GM08714 (cell line): ENCODE measurements around the gene MDH1B.
"Not testable (repeated sequence)": the region's sequence is repeated elsewhere in the genome, so short reads cannot be mapped to it uniquely, and the experiment has no call there.

ENCODE experiments used
- H3K4me3 ChIP-seq: fragments of 200-500 bp; sonication (Bioruptor generic); 2 replicates; pipeline ENCODE4 v1.5.1; 2014; ENCODE audit warnings: mild to moderate bottlenecking, low read length, inconsistent platforms
- ZNF274 ChIP-seq: IDR thresholded peaks from 2 replicates; pipeline ENCODE4 v1.6.1; 2012; ENCODE audit warnings: mild to moderate bottlenecking, low read depth, low read length

The MDH1B gene

GRCh38 chr2:206728277-206729199 is 36.6 kb downstream of the MDH1B start:
- no peak for TF ChIP-seq ZNF274
- H3K4me3 ChIP-seq = no peak overlapping the region

GRCh38 chr2:206727287-206727686 is 37.8 kb downstream of the MDH1B start:
- TF ChIP-seq ZNF274 = no peak
- no peak overlapping the region for H3K4me3 ChIP-seq

GRCh38 chr2:206723288-206723687 is 41.8 kb downstream of the MDH1B start:
- no peak for TF ChIP-seq ZNF274
- no peak overlapping the region for H3K4me3 ChIP-seq

DNA sequence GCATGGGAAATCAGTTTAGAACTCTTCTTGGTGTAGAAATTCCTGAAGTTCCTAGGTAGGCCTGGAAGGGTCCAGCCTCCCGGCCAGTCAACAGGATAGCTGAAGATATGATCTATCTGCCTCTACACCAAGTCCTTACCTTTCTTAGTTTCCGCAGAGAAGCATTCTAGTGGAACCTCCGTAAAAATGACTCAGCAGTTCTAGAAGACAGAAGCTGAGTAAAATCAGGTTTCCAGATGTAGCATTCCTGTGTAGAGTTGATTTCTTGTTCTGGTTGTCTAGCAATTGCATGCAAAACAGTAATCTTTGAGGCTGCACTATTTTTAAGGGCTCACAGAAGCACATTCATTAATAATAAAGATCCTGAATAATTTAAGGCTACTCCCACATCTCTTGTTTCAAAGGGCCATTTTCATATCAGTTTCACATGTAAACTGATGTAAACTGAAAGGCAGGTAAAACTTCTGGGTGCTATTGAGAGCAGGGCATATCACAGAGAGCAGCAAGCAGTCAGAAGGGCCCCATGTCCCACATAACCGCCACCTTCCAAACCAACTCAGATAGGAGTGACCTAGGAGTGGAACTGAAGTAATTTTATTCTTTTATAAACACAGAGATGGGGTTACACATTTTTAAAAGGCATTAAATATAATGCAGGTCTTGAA is 43.7 kb downstream of the MDH1B start:
- no peak overlapping the region for H3K4me3 ChIP-seq
- no peak for TF ChIP-seq ZNF274

GRCh38 chr2:206718296-206718695 is 46.8 kb downstream of the MDH1B start, which contains the start of gene DYTN:
DYTN (minus strand) TSS chr2:206718396; CDS start chr2:206718279, 117 bp downstream.
- no peak within 1 kb of the TSS for H3K4me3 ChIP-seq
- TF ChIP-seq ZNF274 = no peak

DNA sequence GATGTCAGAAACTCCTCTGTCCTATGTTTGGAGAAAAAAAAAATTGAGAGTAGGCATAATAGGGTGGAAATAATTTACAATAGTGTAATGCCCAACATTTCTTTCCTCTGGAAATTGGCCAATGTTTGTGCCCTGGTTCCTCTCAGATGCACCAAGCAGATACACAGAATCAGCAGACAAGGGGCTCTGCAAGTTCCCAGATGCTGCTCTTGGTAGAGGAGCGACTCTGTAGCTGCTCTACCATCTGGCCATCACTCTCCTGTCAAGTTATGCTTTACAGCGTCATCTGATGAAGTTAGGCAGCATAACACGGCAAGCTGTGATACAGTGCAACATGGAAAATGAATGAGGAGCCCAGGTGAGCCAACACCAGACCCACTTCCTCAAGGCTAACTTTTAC is 48.5 kb downstream of the MDH1B start:
- TF ChIP-seq ZNF274 = no peak
- no peak overlapping the region for H3K4me3 ChIP-seq

DNA sequence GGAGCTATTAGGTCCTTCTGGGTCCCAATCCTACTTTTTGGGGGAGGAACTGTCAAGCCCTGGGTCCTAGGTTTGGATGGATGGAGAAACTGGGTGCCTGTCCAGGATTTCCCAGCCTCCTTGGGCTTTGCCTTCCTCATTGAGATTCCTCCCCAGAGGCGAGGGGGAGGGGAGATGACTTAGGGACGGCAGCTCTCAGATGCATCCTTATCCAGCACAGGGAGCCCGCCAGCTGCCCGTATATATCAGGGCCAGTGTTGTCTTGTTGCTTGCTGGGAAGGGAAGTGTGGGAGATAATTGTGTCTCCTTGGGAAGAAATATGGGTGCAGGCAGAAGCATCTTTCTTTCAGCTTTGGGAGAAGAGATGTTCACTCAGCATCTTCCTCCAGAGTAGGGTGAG is 49.9 kb downstream of the MDH1B start:
- H3K4me3 ChIP-seq = not testable (repeated sequence)

DNA sequence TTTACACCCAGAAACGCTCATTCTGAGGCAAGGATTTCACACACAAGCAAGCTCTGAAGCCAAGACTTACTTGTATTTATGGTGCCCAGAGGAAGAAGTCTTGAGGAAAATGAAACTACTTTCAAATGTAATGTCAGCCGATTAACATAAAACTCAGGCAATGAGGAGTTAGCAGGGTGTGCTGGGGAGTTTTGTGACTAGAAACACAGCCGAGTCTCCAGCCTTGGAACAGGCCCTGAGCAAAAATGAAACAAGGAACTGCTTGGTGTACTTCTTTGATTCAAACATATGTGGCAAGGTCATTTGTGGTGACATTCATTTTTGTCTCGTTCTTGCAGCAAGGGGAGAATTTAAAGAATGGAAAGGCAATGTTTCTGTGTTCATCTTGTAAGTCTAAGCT is 51.4 kb downstream of the MDH1B start:
- H3K4me3 ChIP-seq = no peak overlapping the region

GRCh38 chr2:206708286-206708685 is 56.8 kb downstream of the MDH1B start:
- H3K4me3 ChIP-seq = no peak overlapping the region
- TF ChIP-seq ZNF274 = no peak

More for the DNA sequence above, 51.4 kb downstream of the MDH1B start:
- TF ChIP-seq ZNF274 = no peak

DNA sequence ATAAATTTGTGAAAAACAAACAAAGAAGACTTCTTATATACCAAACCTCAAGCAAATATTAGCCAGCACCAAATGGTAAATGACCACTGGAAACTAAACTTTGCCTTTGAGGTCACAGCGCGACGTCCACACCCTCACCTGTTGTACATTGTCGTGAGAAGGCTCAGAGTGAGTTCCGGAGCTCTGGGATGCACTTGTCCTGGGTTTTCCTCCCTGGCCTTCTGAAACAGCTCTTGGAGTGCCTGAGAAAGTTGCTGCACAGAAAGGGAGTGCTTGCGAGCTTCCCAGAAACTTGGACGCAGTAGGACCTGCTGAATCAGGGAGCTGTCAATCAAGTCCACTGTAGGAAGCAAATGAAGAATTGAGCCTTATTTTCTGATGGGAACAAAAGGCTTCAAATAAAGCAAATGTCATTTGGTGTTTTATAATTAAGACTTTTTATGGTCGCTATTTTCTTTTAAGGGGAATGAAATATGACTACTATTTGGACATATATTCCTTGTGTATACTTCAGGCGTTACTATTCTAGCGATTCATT is 57.9 kb downstream of the MDH1B start:
- H3K4me3 ChIP-seq = no peak overlapping the region
- TF ChIP-seq ZNF274 = no peak

DNA sequence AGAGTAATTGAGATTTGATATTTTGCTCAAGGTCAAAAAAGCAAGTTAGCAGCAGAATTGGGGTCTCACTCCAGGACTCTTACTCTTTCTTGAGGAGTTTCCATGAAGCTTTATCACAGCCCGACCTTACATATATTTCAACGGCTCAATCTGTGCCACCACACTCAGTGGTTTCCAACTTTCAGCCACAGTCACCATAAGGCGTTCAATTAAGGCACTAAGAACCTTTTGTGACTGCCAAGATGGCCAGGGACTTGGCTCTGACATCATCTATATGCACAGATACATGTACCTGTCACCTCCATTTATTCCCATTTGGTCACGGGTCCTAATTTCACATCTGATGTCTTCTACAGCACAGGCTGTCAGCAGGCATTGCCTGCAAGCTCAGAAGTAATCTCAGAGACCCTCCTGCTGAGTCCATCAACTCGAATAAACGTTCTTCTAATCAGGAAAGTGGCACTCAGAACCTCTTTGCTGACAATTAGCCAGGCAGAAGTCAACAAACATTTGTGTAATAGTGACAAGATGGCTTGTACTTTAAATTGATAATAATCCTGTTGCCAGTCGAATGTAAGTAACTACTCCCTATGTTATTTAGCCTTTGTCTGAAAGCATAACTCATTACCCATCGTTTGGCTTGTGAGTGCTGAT is 63.0 kb downstream of the MDH1B start:
- TF ChIP-seq ZNF274 = no peak
- no peak overlapping the region for H3K4me3 ChIP-seq

- TF ChIP-seq ZNF274 = no peak
- H3K4me3 ChIP-seq = no peak overlapping the region
Observed at GRCh38 chr2:206700156-206700555, 65.0 kb downstream of the MDH1B start.

GRCh38 chr2:206698811-206699210 is 66.3 kb downstream of the MDH1B start:
- no peak for TF ChIP-seq ZNF274
- H3K4me3 ChIP-seq = no peak overlapping the region

- TF ChIP-seq ZNF274 = no peak
- H3K4me3 ChIP-seq = no peak overlapping the region
Observed at GRCh38 chr2:206696910-206697309, 68.2 kb downstream of the MDH1B start.
